ENCODE measurements around the gene SLC25A25.

Gene SLC25A25

DNA sequence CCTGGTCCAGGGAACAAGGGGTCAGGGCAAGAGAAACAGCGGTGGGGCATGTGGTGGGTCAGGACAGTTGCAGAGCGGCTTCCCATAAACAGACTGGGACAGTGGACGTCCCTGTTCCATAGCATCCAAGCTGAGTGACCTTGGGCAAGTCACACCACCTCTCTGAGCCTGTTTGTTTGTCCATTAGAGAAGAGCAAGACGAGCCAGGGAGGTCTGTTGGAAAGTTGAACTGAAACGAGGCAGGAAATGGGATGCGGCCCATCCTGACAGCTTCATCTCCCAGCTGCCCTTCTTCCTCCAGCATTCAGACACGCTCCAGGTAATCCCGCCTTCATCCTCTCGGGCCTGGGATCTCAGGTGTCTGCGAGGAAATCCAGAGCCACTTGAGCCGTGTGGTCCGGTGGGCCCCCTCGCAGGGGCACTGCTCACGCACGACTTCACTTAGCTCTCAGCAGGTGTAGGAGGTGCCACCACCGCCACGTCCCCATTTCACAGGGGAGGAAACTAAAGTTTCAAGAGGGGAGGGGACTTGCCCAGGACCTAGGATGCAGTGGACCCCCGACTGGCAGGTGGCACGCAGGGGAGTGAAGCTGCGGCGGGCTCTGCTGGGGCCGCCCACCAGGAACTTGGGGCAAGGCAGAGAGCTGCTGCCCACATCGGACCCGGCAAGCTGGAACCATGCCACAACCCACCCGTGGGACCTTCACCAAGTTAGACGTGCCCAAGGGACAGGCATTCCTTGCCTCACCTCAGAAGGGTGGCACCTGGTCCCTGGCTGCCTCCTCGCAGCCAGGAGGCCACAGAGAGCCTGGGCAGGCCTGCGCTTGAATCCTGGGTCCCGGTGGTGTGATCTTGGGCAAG, 46.5 kb downstream of the SLC25A25 start:
- DNase-seq (ENCODE audit: low read depth) = no peak
- no peak overlapping the region for H3K4me3 ChIP-seq (ENCODE audit: low read length)
- TF ChIP-seq CTCF (IDR thresholded peaks at IDR 0.05; ENCODE audit: insufficient read depth, low read depth, low read length, missing control alignments) = no peak

DNA sequence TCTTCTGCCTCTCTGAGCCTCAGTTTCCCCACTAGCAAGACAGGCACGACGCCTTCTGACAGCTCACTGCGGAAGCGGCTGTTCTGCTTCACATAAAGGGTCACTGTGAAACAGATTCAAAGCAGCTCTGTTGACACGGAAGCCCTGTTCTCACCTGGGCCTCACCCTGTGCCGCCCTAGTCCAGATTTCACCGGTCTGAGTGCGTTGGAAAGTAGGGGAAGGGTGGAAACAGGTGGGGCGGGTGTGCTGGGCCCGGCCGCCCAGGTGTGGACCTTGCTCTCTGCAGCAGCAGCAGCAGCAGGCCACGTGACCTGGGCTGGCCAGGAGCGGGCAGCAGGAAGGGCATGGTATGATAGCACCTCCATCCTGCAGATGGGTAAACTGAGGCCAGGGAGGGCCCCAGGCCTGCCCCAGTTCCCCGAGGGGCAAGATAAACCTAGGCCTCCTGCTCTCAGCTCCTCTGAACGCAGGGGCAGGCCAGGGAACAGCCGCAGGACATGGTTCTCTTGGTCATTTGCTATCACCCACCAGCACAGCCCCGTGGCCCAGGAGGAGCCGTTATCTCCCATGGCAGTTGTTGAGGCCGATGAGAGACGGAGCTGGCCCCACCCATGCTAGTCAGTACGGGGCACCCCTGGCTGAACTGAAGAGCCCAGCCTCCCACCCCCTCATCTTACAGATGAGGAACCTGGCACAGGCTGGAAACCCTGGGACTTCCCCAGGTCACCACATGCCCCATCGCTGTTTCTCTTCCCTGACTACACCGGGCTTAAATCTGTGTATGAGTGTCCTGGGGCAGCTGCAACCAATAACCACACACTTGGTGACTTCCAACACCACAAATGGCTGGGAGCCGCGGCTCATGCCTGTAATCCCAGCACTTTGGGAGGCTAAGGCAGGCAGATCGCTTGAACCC, 47.4 kb downstream of the SLC25A25 start:
- no peak overlapping the region for H3K4me3 ChIP-seq (ENCODE audit: low read length)
- TF ChIP-seq CTCF (IDR thresholded peaks at IDR 0.05; ENCODE audit: insufficient read depth, low read depth, low read length, missing control alignments) = no peak
- DNase-seq (ENCODE audit: low read depth) = no peak

DNA sequence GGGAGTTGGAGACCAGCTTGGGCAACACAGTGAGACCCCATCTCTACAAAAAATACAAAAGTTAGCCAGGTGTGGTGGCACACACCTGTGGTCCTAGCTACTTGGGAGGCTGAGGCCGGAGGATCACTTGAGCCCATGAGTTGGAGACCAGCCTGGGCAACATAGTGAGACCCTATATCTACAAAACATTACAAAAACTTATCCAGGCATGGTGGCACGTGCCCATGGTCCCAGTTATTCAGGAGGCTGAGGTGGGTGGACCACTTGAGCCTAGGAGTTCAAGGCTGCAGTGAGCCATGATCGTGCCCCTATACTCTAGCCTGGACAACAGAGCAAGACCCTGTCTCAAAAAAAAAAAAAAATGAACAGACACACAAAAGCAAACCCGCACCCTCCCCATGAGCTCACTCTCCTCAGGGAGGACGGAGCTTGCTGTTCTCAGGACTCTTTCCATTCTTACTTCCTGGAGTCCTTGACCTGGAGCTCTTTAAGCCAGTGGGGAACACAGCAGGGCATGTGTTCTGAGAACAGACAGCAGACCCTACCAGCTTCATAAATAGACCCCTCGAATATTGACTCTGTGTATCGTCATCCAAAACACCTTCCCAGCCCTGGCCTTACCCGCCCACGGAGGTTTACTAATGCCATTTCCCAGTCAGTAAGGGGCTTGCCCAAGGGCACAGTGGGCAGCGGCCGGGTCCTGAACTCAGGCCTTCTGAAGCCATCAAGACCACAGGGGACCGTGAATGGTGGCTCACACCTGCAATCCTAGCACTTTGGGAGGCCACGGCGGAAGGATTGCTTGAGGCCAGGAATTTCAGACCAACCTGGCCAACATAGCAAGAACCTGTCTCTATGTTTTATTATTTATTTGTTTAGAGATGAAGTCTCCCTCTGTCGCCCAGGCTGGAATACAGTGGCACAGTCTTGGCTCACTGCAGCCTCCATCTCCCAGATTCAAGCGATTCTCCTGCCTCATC, 48.4 kb downstream of the SLC25A25 start:
- no peak for TF ChIP-seq CTCF (IDR thresholded peaks at IDR 0.05; ENCODE audit: insufficient read depth, low read depth, low read length, missing control alignments)
- H3K4me3 ChIP-seq (ENCODE audit: low read length) = no peak overlapping the region
- no peak for DNase-seq (ENCODE audit: low read depth)

- DNase-seq (ENCODE audit: low read depth) = peak; percentile 85
- H3K4me3 ChIP-seq (ENCODE audit: low read length) = no peak overlapping the region
- TF ChIP-seq CTCF (IDR thresholded peaks at IDR 0.05; ENCODE audit: insufficient read depth, low read depth, low read length, missing control alignments) = peak; percentile 100
Observed at GRCh38 chr9:128117613-128118471, 49.8 kb downstream of the SLC25A25 start.

DNA sequence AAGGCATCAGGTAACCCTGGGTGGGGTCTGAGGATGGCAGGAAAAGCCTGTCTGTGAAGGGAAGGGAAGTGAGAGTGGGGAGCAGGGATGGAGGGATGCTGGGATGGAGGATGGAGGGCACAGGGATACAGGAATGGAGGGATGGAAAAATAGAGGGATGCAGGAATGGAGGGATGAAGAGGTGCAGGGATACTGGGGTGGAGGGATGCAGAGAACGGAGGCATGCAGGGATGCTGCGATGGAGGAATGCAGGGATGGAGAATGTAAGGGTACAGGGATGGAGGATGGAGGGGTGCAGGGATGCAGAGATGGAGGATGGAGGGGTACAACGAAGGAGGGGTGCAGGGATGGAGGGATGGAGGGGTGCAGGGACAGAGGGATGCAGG, 50.4 kb downstream of the SLC25A25 start:
- TF ChIP-seq CTCF (IDR thresholded peaks at IDR 0.05; ENCODE audit: insufficient read depth, low read depth, low read length, missing control alignments) = no peak
- DNase-seq (ENCODE audit: low read depth) = peak; percentile 26
- H3K4me3 ChIP-seq (ENCODE audit: low read length) = no peak overlapping the region
